HCT116 (cell line): ENCODE data around the gene RSRC1. TPM values are rescaled to one million over a fixed set of nuclear protein-coding genes. Genes with fewer than 3 reads are reported as not detected.
A peak's percentile ranks its signal among the peaks of the same experiment; 100 is the strongest.

ENCODE experiments used
- ATAC-seq: fragments of 200-7000 bp; cut with Tn5 transposase; 2 replicates; pipeline ENCODE4 v1.9.1; 2020; ENCODE audit warnings: mild to moderate bottlenecking, moderate library complexity
- BruUV-seq: library from RNA; stranded (reverse); fragments of 400-500 nt; replicated peaks from 2 replicates; lab custom pipeline; 2021; lab: Mats Ljungman, UMichigan
- CTCF ChIA-PET: fragments of 300-600 bp; sonication (Branson Sonifier 250); formaldehyde crosslinking; loops from one replicate; lab custom pipeline; 2021; ENCODE audit warnings: antibody characterized with exemption; lab: Charles Lee
- POLR2A ChIA-PET: fragments of 300-600, 350-600 bp; sonication (Branson Sonifier 250); formaldehyde crosslinking; loops from one replicate; lab custom pipeline; 2021; ENCODE audit warnings: antibody characterized with exemption; lab: Charles Lee
- RAD21 ChIA-PET, 2 experiments: fragments of 300-600 bp; sonication (Branson Sonifier 250); formaldehyde crosslinking; loops; one replicate each; lab custom pipeline; 2023; ENCODE audit warnings: low total read pairs in 2 of 2; ENCODE audit not compliant: uncharacterized antibody in 2 of 2, unreplicated experiment in 2 of 2, low non-redundant PET in 1 of 2; lab: Charles Lee
- DNase-seq: peaks from one replicate; pipeline ENCODE4 v3.0.0-alpha.2; 2010; ENCODE audit warnings: low read depth, low spot score
- H2AFZ ChIP-seq: fragments of 200-600 bp; shearing (Covaris generic), sonication (generic); 2 replicates; pipeline ENCODE4 v1.6.1; 2017; ENCODE audit warnings: low read depth, mixed run types, mixed read lengths, antibody characterized with exemption, low read length; ENCODE audit not compliant: poor library complexity, severe bottlenecking
- H3K27ac ChIP-seq: 2 replicates; pipeline ENCODE4 v1.5.1; 2012; ENCODE audit warnings: low read depth, low read length
- H3K27me3 ChIP-seq: fragments of 200-600 bp; sonication (generic); 2 replicates; pipeline ENCODE4 v1.6.1; 2016; ENCODE audit warnings: mixed run types, low read length, mixed read lengths; ENCODE audit not compliant: insufficient read depth
- H3K36me3 ChIP-seq, 2 experiments: fragments of 200-500 bp in 1 of 2; fragments of 200-600 bp in 1 of 2; sonication (Bioruptor generic) in 1 of 2; sonication (generic) in 1 of 2; 2 replicates each; pipeline versions ENCODE4 v1.5.1 to v1.6.1; 2014 to 2016; ENCODE audit warnings: low read length in 2 of 2, inconsistent platforms in 1 of 2, mixed read lengths in 1 of 2, mixed run types in 1 of 2; ENCODE audit not compliant: insufficient read depth in 2 of 2, control insufficient read depth in 1 of 2
- H3K4me1 ChIP-seq, 2 experiments: fragments of 200-600 bp in 1 of 2; sonication (generic) in 1 of 2; 2 replicates each; pipeline versions ENCODE4 v1.5.1 to v1.6.1; 2012 to 2017; ENCODE audit warnings: low read length in 2 of 2, inconsistent platforms in 1 of 2, mild to moderate bottlenecking in 1 of 2, mixed read lengths in 1 of 2, mixed run types in 1 of 2, moderate library complexity in 1 of 2; ENCODE audit not compliant: insufficient read depth in 2 of 2, control insufficient read depth in 1 of 2
- H3K4me2 ChIP-seq: fragments of 200-600 bp; sonication (generic); 2 replicates; pipeline ENCODE4 v1.6.1; 2017; ENCODE audit warnings: mixed run types, low read length, mixed read lengths
- H3K4me3 ChIP-seq, 2 experiments: fragments of 200-600 bp in 1 of 2; sonication (generic) in 1 of 2; replicated peaks in 1 of 2; 2 replicates each; pipeline ENCODE4 v1.5.1; 2011 to 2016; ENCODE audit warnings: low read length in 2 of 2, control low read depth in 1 of 2, low read depth in 1 of 2, mild to moderate bottlenecking in 1 of 2, mixed read lengths in 1 of 2, mixed run types in 1 of 2
- H3K79me2 ChIP-seq: fragments of 200-600 bp; sonication (generic); 2 replicates; pipeline ENCODE4 v1.6.1; 2017; ENCODE audit warnings: mild to moderate bottlenecking, mixed run types, low read length, moderate library complexity, mixed read lengths; ENCODE audit not compliant: insufficient read depth
- H3K9ac ChIP-seq: fragments of 200-600 bp; sonication (generic); 2 replicates; pipeline ENCODE4 v1.6.1; 2016; ENCODE audit warnings: low read length, mixed read lengths
- H3K9me2 ChIP-seq: fragments of 200-600 bp; sonication (generic), shearing (Covaris generic); 2 replicates; pipeline ENCODE4 v1.6.1; 2017; ENCODE audit warnings: mixed run types, mild to moderate bottlenecking, moderate library complexity; ENCODE audit not compliant: insufficient read depth
- H3K9me3 ChIP-seq, 2 experiments: fragments of 200-500 bp in 1 of 2; fragments of 200-600 bp in 1 of 2; sonication (Bioruptor generic) in 1 of 2; sonication (generic) in 1 of 2; 2 replicates each; pipeline ENCODE4 v1.6.1; 2014 to 2017; ENCODE audit warnings: low read length in 2 of 2, mixed read lengths in 2 of 2, inconsistent platforms in 1 of 2, low read depth in 1 of 2, mild to moderate bottlenecking in 1 of 2, mixed run types in 1 of 2, moderate library complexity in 1 of 2; ENCODE audit not compliant: control insufficient read depth in 1 of 2, insufficient read depth in 1 of 2
- H4K20me1 ChIP-seq: fragments of 200-600 bp; sonication (generic), shearing (Covaris generic); 2 replicates; pipeline ENCODE4 v1.6.1; 2017; ENCODE audit warnings: mixed run types, mild to moderate bottlenecking, moderate library complexity; ENCODE audit not compliant: insufficient read depth
- ELF1 ChIP-seq: IDR thresholded peaks from 2 replicates; pipeline ENCODE4 v1.6.1; 2012; ENCODE audit warnings: low read depth, borderline replicate concordance
- EZH2phosphoT487 ChIP-seq: fragments of 200-600 bp; IDR thresholded peaks from 2 replicates; pipeline ENCODE4 v1.6.1; 2018; ENCODE audit warnings: antibody characterized with exemption, borderline replicate concordance
- FOSL1 ChIP-seq: IDR thresholded peaks from 2 replicates; pipeline ENCODE4 v1.6.1; 2012; ENCODE audit warnings: low read depth
- JUND ChIP-seq: IDR thresholded peaks from 2 replicates; pipeline ENCODE4 v1.6.1; 2012
- POLR2A ChIP-seq: IDR thresholded peaks from 2 replicates; pipeline ENCODE4 v1.7.0; 2011; ENCODE audit warnings: borderline replicate concordance; ENCODE audit not compliant: insufficient read depth, insufficient read length; ENCODE audit errors: extremely low read depth
- YY1 ChIP-seq: IDR thresholded peaks from 2 replicates; pipeline ENCODE4 v1.6.1; 2011; ENCODE audit warnings: low read length, low read depth, moderate library complexity, mild to moderate bottlenecking; ENCODE audit not compliant: insufficient replicate concordance; ENCODE audit errors: extremely low read depth
- ZFX ChIP-seq: fragments of 450-650 bp; IDR thresholded peaks from 2 replicates; pipeline ENCODE4 v1.6.1; 2017
- intact Hi-C: fragments of 100-400 bp; cut with micrococcal nuclease; formaldehyde crosslinking; loops from 2 replicates; pipeline ENCODE4 v1.10.0; 2022
- total RNA-seq: library from RNA; stranded (reverse); gene quantifications from one replicate; pipeline ENCODE4 v1.2.1, GENCODE V29; 2021; ENCODE audit not compliant: unreplicated experiment
- TF ChIP-seq, protein P1 (sequence below), 3 experiments: fragments of 200-600 bp in 1 of 3; sonication (generic) in 1 of 3; IDR thresholded peaks in 2 of 3; conservative IDR thresholded peaks in 1 of 3; 2 replicates each; pipeline ENCODE4 v1.5.1; 2012 to 2017; ENCODE audit warnings: low read depth in 2 of 3, low read length in 2 of 3, antibody characterized with exemption in 1 of 3, borderline replicate concordance in 1 of 3, control low read depth in 1 of 3, mild to moderate bottlenecking in 1 of 3, mixed read lengths in 1 of 3, mixed run types in 1 of 3, moderate library complexity in 1 of 3; ENCODE audit not compliant: insufficient read depth in 1 of 3
- TF ChIP-seq, protein P2 (sequence below): IDR thresholded peaks from 2 replicates; pipeline ENCODE4 v1.6.1; 2012; ENCODE audit warnings: low read depth
- TF ChIP-seq, protein P3 (sequence below): IDR thresholded peaks from 2 replicates; pipeline ENCODE4 v1.6.1; 2012
- TF ChIP-seq, protein P4 (sequence below): IDR thresholded peaks from 2 replicates; pipeline ENCODE4 v1.6.1; 2012

The RSRC1 gene
- total RNA-seq, 1 experiment from 2014 or later = 37.1 TPM

GRCh38 chr3:158106766-158107471 lies 3.0 kb upstream of the RSRC1 start:
- Histone ChIP-seq H3K79me2 (peaks cover 17% of the 10 kb centered on the region), H3K27ac (no peak overlapping the region), H2AFZ (no peak overlapping the region), H3K9me3 (no peaks in the 10 kb centered on the region), H3K27me3 (no peaks in the 10 kb centered on the region), H3K4me2 (peak overlapping the region; percentile 79), H3K9me2 (no peaks in the 10 kb centered on the region), H3K4me3 (peak overlapping the region; percentile 57 to 73), H3K36me3 (no peaks in the 10 kb centered on the region), H4K20me1 (no peaks in the 10 kb centered on the region), H3K4me1 (peaks cover 0 to 28% of the 10 kb centered on the region in 2 experiments; a peak in 2 of 4 replicates), H3K9ac (peak overlapping the region; percentile 71)
- RAD21 ChIA-PET = no interaction called here
- TF ChIP-seq, protein P1, sequence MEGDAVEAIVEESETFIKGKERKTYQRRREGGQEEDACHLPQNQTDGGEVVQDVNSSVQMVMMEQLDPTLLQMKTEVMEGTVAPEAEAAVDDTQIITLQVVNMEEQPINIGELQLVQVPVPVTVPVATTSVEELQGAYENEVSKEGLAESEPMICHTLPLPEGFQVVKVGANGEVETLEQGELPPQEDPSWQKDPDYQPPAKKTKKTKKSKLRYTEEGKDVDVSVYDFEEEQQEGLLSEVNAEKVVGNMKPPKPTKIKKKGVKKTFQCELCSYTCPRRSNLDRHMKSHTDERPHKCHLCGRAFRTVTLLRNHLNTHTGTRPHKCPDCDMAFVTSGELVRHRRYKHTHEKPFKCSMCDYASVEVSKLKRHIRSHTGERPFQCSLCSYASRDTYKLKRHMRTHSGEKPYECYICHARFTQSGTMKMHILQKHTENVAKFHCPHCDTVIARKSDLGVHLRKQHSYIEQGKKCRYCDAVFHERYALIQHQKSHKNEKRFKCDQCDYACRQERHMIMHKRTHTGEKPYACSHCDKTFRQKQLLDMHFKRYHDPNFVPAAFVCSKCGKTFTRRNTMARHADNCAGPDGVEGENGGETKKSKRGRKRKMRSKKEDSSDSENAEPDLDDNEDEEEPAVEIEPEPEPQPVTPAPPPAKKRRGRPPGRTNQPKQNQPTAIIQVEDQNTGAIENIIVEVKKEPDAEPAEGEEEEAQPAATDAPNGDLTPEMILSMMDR (IDR thresholded peaks at IDR 0.05 in 2 of 3, conservative IDR thresholded peaks at IDR 0.05 in 1 of 3; ENCODE audit: borderline replicate concordance in 1 of 3, insufficient read depth in 1 of 3, low read depth in 2 of 3, low read length in 2 of 3) = no peak
- no peak for TF ChIP-seq JUND
- ATAC-seq (no peak), DNase-seq (no peak)
- CTCF ChIA-PET = no interaction called here
- BruUV-seq = no TSS peak
- POLR2A ChIA-PET = no interaction called here
- intact Hi-C loops = loop anchor here (10.0 kb wide), 1 partner anchor 208 kb away; no protein-coding TSS in a partner anchor

GRCh38 chr3:158107605-158108444 lies 2.1 kb upstream of the RSRC1 start:
- CTCF ChIA-PET = no interaction called here
- Histone ChIP-seq H3K79me2 (peaks cover 26% of the 10 kb centered on the region), H2AFZ (no peak overlapping the region), H3K4me2 (no peak overlapping the region), H3K4me3 (no peak overlapping the region), H3K9ac (no peak overlapping the region), H3K9me2 (no peaks in the 10 kb centered on the region), H3K27ac (no peak overlapping the region), H3K4me1 (peaks cover 0 to 28% of the 10 kb centered on the region in 2 experiments; a peak in 2 of 4 replicates), H3K9me3 (no peaks in the 10 kb centered on the region), H3K27me3 (no peaks in the 10 kb centered on the region), H3K36me3 (no peaks in the 10 kb centered on the region), H4K20me1 (no peaks in the 10 kb centered on the region)
- no peak for DNase-seq
- RAD21 ChIA-PET = no interaction called here
- POLR2A ChIA-PET = no interaction called here
- BruUV-seq = no TSS peak
- no peak for ATAC-seq
- intact Hi-C loops = loop anchor here (10.0 kb wide), 1 partner anchor 207 kb away; no protein-coding TSS in a partner anchor
- TF ChIP-seq YY1 = no peak
- TF ChIP-seq JUND = no peak
- no peak for TF ChIP-seq ZFX
- TF ChIP-seq, protein P2, sequence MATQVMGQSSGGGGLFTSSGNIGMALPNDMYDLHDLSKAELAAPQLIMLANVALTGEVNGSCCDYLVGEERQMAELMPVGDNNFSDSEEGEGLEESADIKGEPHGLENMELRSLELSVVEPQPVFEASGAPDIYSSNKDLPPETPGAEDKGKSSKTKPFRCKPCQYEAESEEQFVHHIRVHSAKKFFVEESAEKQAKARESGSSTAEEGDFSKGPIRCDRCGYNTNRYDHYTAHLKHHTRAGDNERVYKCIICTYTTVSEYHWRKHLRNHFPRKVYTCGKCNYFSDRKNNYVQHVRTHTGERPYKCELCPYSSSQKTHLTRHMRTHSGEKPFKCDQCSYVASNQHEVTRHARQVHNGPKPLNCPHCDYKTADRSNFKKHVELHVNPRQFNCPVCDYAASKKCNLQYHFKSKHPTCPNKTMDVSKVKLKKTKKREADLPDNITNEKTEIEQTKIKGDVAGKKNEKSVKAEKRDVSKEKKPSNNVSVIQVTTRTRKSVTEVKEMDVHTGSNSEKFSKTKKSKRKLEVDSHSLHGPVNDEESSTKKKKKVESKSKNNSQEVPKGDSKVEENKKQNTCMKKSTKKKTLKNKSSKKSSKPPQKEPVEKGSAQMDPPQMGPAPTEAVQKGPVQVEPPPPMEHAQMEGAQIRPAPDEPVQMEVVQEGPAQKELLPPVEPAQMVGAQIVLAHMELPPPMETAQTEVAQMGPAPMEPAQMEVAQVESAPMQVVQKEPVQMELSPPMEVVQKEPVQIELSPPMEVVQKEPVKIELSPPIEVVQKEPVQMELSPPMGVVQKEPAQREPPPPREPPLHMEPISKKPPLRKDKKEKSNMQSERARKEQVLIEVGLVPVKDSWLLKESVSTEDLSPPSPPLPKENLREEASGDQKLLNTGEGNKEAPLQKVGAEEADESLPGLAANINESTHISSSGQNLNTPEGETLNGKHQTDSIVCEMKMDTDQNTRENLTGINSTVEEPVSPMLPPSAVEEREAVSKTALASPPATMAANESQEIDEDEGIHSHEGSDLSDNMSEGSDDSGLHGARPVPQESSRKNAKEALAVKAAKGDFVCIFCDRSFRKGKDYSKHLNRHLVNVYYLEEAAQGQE = no peak
- TF ChIP-seq, protein P3, sequence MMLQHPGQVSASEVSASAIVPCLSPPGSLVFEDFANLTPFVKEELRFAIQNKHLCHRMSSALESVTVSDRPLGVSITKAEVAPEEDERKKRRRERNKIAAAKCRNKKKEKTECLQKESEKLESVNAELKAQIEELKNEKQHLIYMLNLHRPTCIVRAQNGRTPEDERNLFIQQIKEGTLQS = no peak
- no peak for TF ChIP-seq ELF1
- TF ChIP-seq, protein P4, sequence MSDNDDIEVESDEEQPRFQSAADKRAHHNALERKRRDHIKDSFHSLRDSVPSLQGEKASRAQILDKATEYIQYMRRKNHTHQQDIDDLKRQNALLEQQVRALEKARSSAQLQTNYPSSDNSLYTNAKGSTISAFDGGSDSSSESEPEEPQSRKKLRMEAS = no peak
- no peak for TF ChIP-seq FOSL1
- TF ChIP-seq POLR2A = no peak
- no peak for TF ChIP-seq EZH2phosphoT487
